A549 (cell line): ENCODE results near the gene KCNJ14. TPM values are rescaled to one million over a fixed set of nuclear protein-coding genes. Genes with fewer than 3 reads are reported as not detected.

ENCODE experiments used
- ATAC-seq, 2 experiments: fragments of 200-7000 bp in 1 of 2; fragments of >200 bp in 1 of 2; cut with Nextera tagmentation in 1 of 2; cut with Tn5 transposase in 1 of 2; 3 replicates each; pipeline versions ENCODE4 v1.8.0 to v1.9.1; 2018 to 2020; ENCODE audit warnings: mild to moderate bottlenecking in 1 of 2, moderate library complexity in 1 of 2
- CTCF ChIA-PET: fragments of 300-600 bp; sonication (Branson Sonifier 250); formaldehyde crosslinking; extraction: SDS; loops from one replicate; lab custom pipeline; 2021; ENCODE audit warnings: antibody characterized with exemption, inconsistent platforms; lab: Yijun Ruan, JAX
- POLR2A ChIA-PET: fragments of 350-600 bp; formaldehyde crosslinking; extraction: SDS; loops from one replicate; lab custom pipeline; 2021; ENCODE audit warnings: antibody characterized with exemption, inconsistent platforms; lab: Yijun Ruan, JAX
- DNase-seq, 2 experiments: peaks; one replicate each; pipeline versions ENCODE4 v3.0.0 to v3.0.0-alpha.2; 2011 to 2016; ENCODE audit warnings: low read depth in 1 of 2, low spot score in 1 of 2
- FAIRE-seq: peaks from 2 replicates; lab custom pipeline; 2011; peaks lifted over from hg19 to GRCh38; lab: Jason Lieb, UNC
- H3K27ac ChIP-seq, 2 experiments: fragments of >200 bp; sonication (Bioruptor Twin); formaldehyde crosslinking; 3 replicates each; pipeline ENCODE4 v1.5.1; 2016 to 2017
- H3K4me1 ChIP-seq: fragments of >200 bp; sonication (Bioruptor Twin); formaldehyde crosslinking; 3 replicates; pipeline ENCODE4 v1.6.1; 2016
- H3K4me2 ChIP-seq: fragments of >200 bp; sonication (Bioruptor Twin); formaldehyde crosslinking; 3 replicates; pipeline ENCODE4 v1.6.1; 2016
- H3K4me3 ChIP-seq: fragments of >200 bp; sonication (Bioruptor Twin); formaldehyde crosslinking; 3 replicates; pipeline ENCODE4 v1.5.1; 2016
- H3K9me3 ChIP-seq: fragments of >200 bp; sonication (Bioruptor Twin); formaldehyde crosslinking; 3 replicates; pipeline ENCODE4 v1.6.1; 2016
- BCL3 ChIP-seq: fragments of >200 bp; sonication (Bioruptor Twin); formaldehyde crosslinking; IDR thresholded peaks from 3 replicates; pipeline ENCODE4 v1.6.1; 2016
- CHD2 ChIP-seq: fragments of 150-350 bp; IDR thresholded peaks from 2 replicates; pipeline ENCODE4 v1.6.1; 2014; ENCODE audit warnings: low read length; ENCODE audit not compliant: partially characterized antibody
- E2F6 ChIP-seq: IDR thresholded peaks from 2 replicates; pipeline ENCODE4 v1.6.1; 2012; ENCODE audit warnings: low read depth, borderline replicate concordance
- EP300 ChIP-seq, 2 experiments: fragments of >200 bp; sonication (Bioruptor Twin); formaldehyde crosslinking; IDR thresholded peaks; 2 replicates in 1 of 2; 3 replicates in 1 of 2; pipeline ENCODE4 v1.6.1; 2016 to 2017
- FOSL2 ChIP-seq, 2 experiments: fragments of 450-650 bp in 1 of 2; fragments of >200 bp in 1 of 2; sonication (Bioruptor Twin) in 1 of 2; formaldehyde crosslinking; IDR thresholded peaks; 2 replicates each; pipeline versions ENCODE4 v1.5.0 to v1.6.1; 2016 to 2020; ENCODE audit warnings: mild to moderate bottlenecking in 1 of 2, moderate library complexity in 1 of 2
- HEYL ChIP-seq: fragments of 250-450 bp; sonication (Bioruptor Pico); IDR thresholded peaks from 2 replicates; pipeline ENCODE4 v1.8.0; 2021; ENCODE audit warnings: mild to moderate bottlenecking, moderate library complexity
- HOXA7 ChIP-seq: fragments of 250-450 bp; sonication (Bioruptor Pico); IDR thresholded peaks from 2 replicates; pipeline ENCODE4 v1.5.0; 2020; ENCODE audit warnings: mild to moderate bottlenecking, moderate library complexity
- HOXB13 ChIP-seq: fragments of 250-450 bp; sonication (Bioruptor Pico); IDR thresholded peaks from 2 replicates; pipeline ENCODE4 v1.5.0; 2020; ENCODE audit warnings: low read depth, mild to moderate bottlenecking, moderate library complexity
- JUN ChIP-seq, 2 experiments: fragments of >200 bp; sonication (Bioruptor Twin); formaldehyde crosslinking; IDR thresholded peaks; 2 replicates in 1 of 2; 3 replicates in 1 of 2; pipeline ENCODE4 v1.6.1; 2016 to 2017
- KDM1A ChIP-seq: fragments of 200-600 bp; sonication (generic); IDR thresholded peaks from 2 replicates; pipeline ENCODE4 v1.6.1; 2016; ENCODE audit warnings: low read depth, mild to moderate bottlenecking
- MAX ChIP-seq: IDR thresholded peaks from 2 replicates; pipeline ENCODE4 v1.6.1; 2012
- NPAS2 ChIP-seq: fragments of 250-450 bp; sonication (Bioruptor Pico); IDR thresholded peaks from 2 replicates; pipeline ENCODE4 v1.8.0; 2022; ENCODE audit warnings: mild to moderate bottlenecking, moderate library complexity, borderline replicate concordance
- PBX3 ChIP-seq: IDR thresholded peaks from 2 replicates; pipeline ENCODE4 v1.6.1; 2012
- POLR2A ChIP-seq: IDR thresholded peaks from 2 replicates; pipeline ENCODE4 v1.6.1; 2012; ENCODE audit warnings: mild to moderate bottlenecking, low read length
- RCOR1 ChIP-seq: fragments of 150-350 bp; IDR thresholded peaks from 2 replicates; pipeline ENCODE4 v1.6.1; 2014; ENCODE audit warnings: antibody characterized with exemption, low read length, low read depth
- RNF2 ChIP-seq: fragments of 200-600 bp; sonication (generic); IDR thresholded peaks from 2 replicates; pipeline ENCODE4 v1.6.1; 2016; ENCODE audit warnings: low read depth, mild to moderate bottlenecking, antibody characterized with exemption, moderate library complexity, borderline replicate concordance
- TFCP2L1 ChIP-seq: fragments of 250-450 bp; sonication (Bioruptor Pico); IDR thresholded peaks from 2 replicates; pipeline ENCODE4 v1.5.0; 2021; ENCODE audit warnings: mild to moderate bottlenecking
- ZC3H11A ChIP-seq: fragments of 450-650 bp; IDR thresholded peaks from 2 replicates; pipeline ENCODE4 v1.6.1; 2014; ENCODE audit warnings: antibody characterized with exemption, mild to moderate bottlenecking
- ZFP36 ChIP-seq: fragments of 450-650 bp; IDR thresholded peaks from 2 replicates; pipeline ENCODE4 v1.6.1; 2014; ENCODE audit warnings: borderline replicate concordance; ENCODE audit not compliant: partially characterized antibody
- WGBS: methylation state at CpG from one replicate; pipeline ENCODE4 v1.1.6; 2017; ENCODE audit errors: missing lambda C conversion rate; 5-methylcytosine and 5-hydroxymethylcytosine counted together
- polyA plus RNA-seq, 4 experiments: library from polyadenylated mRNA; depleted of rRNA in 3 of 4; stranded (reverse); fragments of >200 nt; fragmentation: RNase III in 1 of 4; extraction: RNeasy Plus Mini Kit Qiagen cat#74134 plus additional on column Dnase treatment in 1 of 4; gene quantifications; 2 replicates in 3 of 4; 3 replicates in 1 of 4; pipeline ENCODE4 v1.2.3, GENCODE V29; 2011 to 2017

Gene KCNJ14
- polyA plus RNA-seq, 2 of the 4 experiments (the other 2 are of a cell fraction), result 1.3 to 1.9 TPM

- no peaks in the 10 kb centered on the region for H3K9me3 ChIP-seq
- H3K4me2 ChIP-seq, result peak overlapping the region; percentile 65
- ChIA-PET POLR2A (interaction anchor here (0.6 to 2.2 kb wide), 2 partner anchors 60 to 93 kb away, joined by 3 to 14 read pairs; no protein-coding TSS in a partner anchor), CTCF (interaction anchor here (0.9 to 9.5 kb wide), 12 partner anchors 11 to 184 kb away, joined by 3 to 268 read pairs (median 30); partner anchors contain the start of genes KDELR1, LMTK3 and SPACA4)
- peak; percentile 10 to 15; a peak in 4 of 6 replicates for ATAC-seq
- DNase-seq, result peak; percentile 73 to 86
- FAIRE-seq, result no peak
- H3K4me3 ChIP-seq, result peak overlapping the region; percentile 22; the same call in 1 of the 3 replicates
- peaks cover 68% of the 10 kb centered on the region for H3K4me1 ChIP-seq
- TF ChIP-seq JUN (IDR thresholded peaks at IDR 0.05), result no peak
- TF ChIP-seq PBX3, result 0 out of 2 replicates have a peak, but pooled peaks have one; percentile 32
- WGBS, result 49% methylated on average over 27 of the region's 50 CpGs
- peak overlapping the region; percentile 40 to 94; a peak in 5 of 6 replicates for H3K27ac ChIP-seq
Measured at GRCh38 chr19:48490981-48491792, 35.8 kb downstream of the KCNJ14 start.

- no peak overlapping the region for H3K4me3 ChIP-seq
- POLR2A ChIA-PET, result interaction anchor here (2.6 kb wide), 2 partner anchors 92 to 127 kb away, joined by 15 to 18 read pairs; partner anchors contain the start of genes RPL18 and SPHK2
- DNase-seq (no peak), FAIRE-seq (no peak), ATAC-seq (no peak)
- CTCF ChIA-PET, result interaction anchor here (5.3 to 9.5 kb wide), 3 partner anchors 15 to 117 kb away, joined by 24 to 268 read pairs (median 145); no protein-coding TSS in a partner anchor
- no peaks in the 10 kb centered on the region for H3K9me3 ChIP-seq
- peak overlapping the region; percentile 65; the same call in 2 of the 3 replicates for H3K4me2 ChIP-seq
- peak overlapping the region in 1 of 2 experiments; percentile 94; a peak in 3 of 6 replicates for H3K27ac ChIP-seq
- TF ChIP-seq FOSL2 (IDR thresholded peaks at IDR 0.05) (no peak), FOSL2 (CRISPR knock-in tag; IDR thresholded peaks at IDR 0.05) (no peak)
- peaks cover 62% of the 10 kb centered on the region for H3K4me1 ChIP-seq
- 86% methylated on average over 10 of the region's 10 CpGs for WGBS
Measured at GRCh38 chr19:48491793-48492123, 36.4 kb downstream of the KCNJ14 start.

- FAIRE-seq (no peak), ATAC-seq (peak; percentile 67 to 85), DNase-seq (peak; percentile 95 to 100)
- Histone ChIP-seq H3K4me2 (peak overlapping the region; percentile 74), H3K4me3 (peak overlapping the region; percentile 65), H3K9me3 (no peaks in the 10 kb centered on the region), H3K27ac (peak overlapping the region; percentile 86 to 94), H3K4me1 (peaks cover 50% of the 10 kb centered on the region)
- CTCF ChIA-PET, result interaction anchor here (0.7 to 9.5 kb wide), 9 partner anchors 12 to 116 kb away, joined by 3 to 152 read pairs (median 4); no protein-coding TSS in a partner anchor
- WGBS, result 1% methylated on average over 28 of the region's 47 CpGs
- TF ChIP-seq EP300 (IDR thresholded peaks at IDR 0.05) (no peak), MAX (peak; percentile 62; the same call in 1 of the 2 replicates), E2F6 (peak; percentile 83), POLR2A (peak; percentile 89)
- POLR2A ChIA-PET, result interaction anchor here (0.6 to 2.6 kb wide), 22 partner anchors 9 to 172 kb away, joined by 3 to 18 read pairs (median 4); partner anchors contain the start of genes KDELR1, LMTK3, RPL18 and SPHK2
Measured at GRCh38 chr19:48492925-48493717, 37.7 kb downstream of the KCNJ14 start.

GRCh38 chr19:48493718-48494401 is 38.5 kb downstream of the KCNJ14 start:
- peak overlapping the region; percentile 86 to 94 for H3K27ac ChIP-seq
- FAIRE-seq, result no peak
- H3K4me1 ChIP-seq, result peaks cover 42% of the 10 kb centered on the region
- H3K4me3 ChIP-seq, result peak overlapping the region; percentile 65
- ChIA-PET POLR2A (interaction anchor here (0.6 to 2.6 kb wide), 22 partner anchors 8 to 172 kb away, joined by 3 to 18 read pairs (median 4); partner anchors contain the start of genes KDELR1, LMTK3, RPL18 and SPHK2), CTCF (interaction anchor here (0.6 to 9.5 kb wide), 11 partner anchors 13 to 115 kb away, joined by 3 to 152 read pairs (median 4); no protein-coding TSS in a partner anchor)
- peak; percentile 11 to 17 for ATAC-seq
- DNase-seq, result no peak
- peak overlapping the region; percentile 74 for H3K4me2 ChIP-seq
- no peaks in the 10 kb centered on the region for H3K9me3 ChIP-seq
- 7% methylated on average over 42 of the region's 70 CpGs for WGBS
- TF ChIP-seq KDM1A, result no peak
- no peak for TF ChIP-seq ZC3H11A
- TF ChIP-seq BCL3, result 0 out of 3 replicates have a peak, but pooled peaks have one; percentile 70
- no peak for TF ChIP-seq HEYL (CRISPR knock-in tag)
- no peak for TF ChIP-seq RNF2
- no peak for TF ChIP-seq CHD2
- TF ChIP-seq HOXB13, result no peak
- TF ChIP-seq HOXA7 (CRISPR knock-in tag), result no peak
- TF ChIP-seq PBX3, result no peak
- TF ChIP-seq NPAS2, result no peak
- TF ChIP-seq RCOR1, result no peak
- no peak for TF ChIP-seq TFCP2L1 (CRISPR knock-in tag)
- no peak for TF ChIP-seq ZFP36
